Hematopoietic multipotent progenitor cell treated with erythropoietin and hydrocortisone succinate and interleukin-3 and kit ligand, for 15 days (in vitro differentiated cells): ENCODE data around the gene ADAMTSL3.

Source experiments
- DNase-seq: peaks from one replicate; pipeline ENCODE4 v3.0.0-alpha.2; 2015; ENCODE audit warnings: low spot score

The ADAMTSL3 gene

DNA sequence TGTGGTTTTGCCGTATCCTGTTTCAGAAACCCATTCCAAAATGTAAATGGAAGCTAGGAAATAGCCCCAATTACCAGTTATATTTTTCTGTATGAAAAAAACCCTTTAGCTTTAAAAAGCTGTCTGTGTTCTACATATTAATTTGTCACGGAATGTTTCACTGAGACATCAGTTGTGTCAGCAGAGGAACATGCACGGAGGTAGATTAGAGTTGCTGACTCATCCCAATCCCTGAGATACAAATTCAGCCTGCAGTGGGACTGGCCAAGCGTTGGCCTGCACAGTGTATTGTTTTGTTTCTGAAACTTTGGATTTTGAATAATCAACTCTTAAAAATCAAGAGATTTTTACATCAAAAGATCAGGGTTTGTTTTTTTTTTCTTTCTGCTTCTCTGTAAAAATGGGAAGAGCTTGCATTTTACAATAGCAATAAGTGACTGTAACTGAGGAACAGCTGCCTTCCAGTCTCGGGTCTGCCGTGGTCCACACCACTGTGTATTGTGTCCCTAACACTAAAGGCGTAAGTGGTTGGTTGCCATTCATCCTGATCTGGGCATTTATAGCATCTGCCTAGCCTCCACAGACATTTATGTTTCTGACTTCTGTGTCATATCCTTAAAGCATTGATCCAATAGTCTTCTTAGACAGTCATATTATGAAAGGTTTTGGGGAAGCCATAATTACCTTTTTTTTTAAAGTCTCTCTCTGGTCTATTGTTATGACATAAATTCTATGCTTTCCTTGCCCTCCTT, 218.1 kb downstream of the ADAMTSL3 start:
- DNase-seq: no peak

DNA sequence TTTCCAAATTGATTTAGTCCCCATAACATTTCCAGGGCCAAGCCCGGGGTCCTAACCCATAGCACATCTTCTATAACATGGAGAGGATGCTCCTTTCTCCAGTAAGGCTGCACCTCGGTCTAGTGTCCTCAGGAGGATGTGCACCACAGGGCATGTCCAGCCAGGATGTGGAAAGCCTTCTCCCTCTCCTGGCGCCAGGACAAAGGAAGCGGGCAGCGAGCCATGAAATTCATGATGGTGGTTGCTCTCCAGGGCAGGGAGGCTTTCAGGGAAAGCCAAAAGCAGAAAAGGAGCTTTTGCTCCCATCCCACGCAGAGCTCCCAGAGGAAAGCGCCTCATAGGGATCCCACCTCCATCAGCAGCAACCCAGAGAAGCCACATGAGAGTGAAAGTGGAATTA, 220.0 kb downstream of the ADAMTSL3 start:
- DNase-seq: no peak

DNA sequence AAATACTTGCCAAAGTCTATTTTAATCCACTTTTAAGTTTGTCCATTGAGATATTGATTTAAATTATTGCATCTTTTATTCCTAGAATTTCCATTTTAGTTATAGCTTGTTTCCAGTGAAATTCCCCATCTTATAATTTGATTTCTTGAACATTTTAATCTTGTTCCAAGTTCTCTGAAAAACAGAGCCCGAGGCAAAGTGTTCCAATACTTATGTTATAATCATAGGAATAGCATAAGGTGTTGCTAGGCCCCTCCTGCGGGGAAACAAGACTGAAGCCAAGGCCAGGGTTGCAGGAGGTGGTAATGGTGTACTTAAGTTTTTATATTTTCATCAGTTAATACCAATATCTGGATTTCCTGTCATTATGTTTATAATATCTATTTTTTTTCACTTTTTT, 226.6 kb downstream of the ADAMTSL3 start:
- DNase-seq: no peak

DNA sequence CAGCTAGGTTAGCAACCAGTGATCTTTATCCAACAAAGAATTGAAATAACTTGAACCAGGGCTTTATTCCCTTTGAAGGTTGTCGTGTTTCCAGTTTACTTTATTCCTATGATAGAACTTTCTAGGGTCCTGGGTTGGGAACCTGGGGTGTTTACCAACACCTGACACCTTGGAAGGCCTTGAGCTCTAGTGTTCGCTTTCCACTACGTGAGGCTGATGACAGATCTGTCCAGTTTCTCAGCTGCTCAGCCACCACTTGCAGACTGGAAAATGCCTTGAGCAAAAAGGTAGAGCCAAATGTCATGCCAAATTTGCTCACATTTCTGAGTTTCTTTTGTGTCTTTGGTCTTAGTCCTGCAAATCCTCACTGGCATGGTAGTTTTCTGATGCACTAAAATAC, 227.2 kb downstream of the ADAMTSL3 start:
- DNase-seq: no peak

DNA sequence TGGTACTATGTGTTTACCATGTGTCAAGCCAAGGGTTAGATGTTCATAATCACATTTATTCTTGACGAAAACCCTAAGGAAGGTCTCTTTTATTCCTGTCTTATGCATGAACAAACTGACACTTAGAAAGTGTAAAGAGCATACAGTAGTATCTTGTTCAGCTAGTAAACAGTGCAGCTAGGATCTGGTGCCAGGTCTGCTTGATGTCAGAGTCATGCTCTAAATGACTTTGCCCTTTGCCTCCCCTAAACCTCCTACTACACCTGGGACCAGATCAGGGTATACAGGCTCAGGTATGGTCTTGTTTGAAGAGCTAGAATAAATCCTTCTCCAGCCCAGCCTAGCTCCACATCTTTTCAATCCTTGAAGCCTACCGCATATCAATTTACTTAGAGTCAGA, 232.4 kb downstream of the ADAMTSL3 start:
- no peak for DNase-seq

DNA sequence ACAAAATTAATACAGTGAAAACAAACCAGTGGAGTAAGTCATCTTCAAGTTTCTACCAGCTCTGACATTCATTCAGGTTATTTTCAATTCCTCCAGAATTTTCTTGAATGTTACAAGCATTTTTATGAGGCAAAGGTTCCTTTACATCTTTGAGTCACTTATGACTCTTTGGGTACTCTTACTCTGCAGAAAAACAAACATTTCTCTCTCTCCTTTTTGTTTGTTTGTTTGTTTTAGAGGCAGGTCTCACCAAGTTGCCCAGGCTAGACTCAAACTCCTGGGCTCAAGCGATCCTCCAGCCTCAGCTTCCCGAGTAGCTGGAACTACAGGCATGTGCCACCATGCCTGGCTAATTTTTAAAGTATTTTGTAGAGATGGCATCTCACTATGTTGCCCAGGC, 233.5 kb downstream of the ADAMTSL3 start:
- no peak for DNase-seq

DNA sequence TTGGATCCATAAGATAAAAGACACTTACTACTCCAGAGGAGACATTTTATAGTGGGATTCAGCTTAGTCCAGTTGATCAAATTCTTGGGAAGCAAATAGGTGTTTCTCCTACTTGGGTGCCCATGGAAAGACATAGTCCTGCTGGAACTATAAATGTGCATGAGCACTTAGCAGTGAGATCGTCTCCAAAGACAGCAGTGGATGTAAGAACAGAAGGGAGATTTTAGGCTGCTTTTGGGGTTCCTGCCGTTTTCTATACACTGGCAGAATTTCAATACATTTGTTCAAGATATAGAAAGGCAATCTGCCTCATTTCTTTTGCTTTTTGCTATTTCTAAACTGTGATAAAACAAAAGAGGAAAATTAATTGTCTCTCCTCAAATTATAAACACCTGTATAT, 234.0 kb downstream of the ADAMTSL3 start:
- DNase-seq: no peak

DNA sequence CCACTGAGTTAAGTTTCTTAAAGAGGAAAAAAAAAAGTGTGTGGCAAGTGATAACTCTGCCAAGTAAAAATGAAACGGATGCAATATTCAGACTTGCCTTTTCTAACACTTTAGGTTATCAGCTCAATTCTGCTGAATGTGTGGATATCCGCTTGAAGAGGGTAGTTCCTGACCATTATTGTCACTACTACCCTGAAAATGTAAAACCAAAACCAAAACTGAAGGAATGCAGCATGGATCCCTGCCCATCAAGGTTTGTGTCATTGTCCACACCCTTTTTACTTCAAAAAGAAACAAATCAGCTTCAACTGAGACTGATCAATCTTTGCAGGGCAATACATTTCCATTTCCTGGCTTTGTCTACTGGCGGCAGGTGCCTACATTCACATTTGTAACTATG, 236.1 kb downstream of the ADAMTSL3 start:
- no peak for DNase-seq

DNA sequence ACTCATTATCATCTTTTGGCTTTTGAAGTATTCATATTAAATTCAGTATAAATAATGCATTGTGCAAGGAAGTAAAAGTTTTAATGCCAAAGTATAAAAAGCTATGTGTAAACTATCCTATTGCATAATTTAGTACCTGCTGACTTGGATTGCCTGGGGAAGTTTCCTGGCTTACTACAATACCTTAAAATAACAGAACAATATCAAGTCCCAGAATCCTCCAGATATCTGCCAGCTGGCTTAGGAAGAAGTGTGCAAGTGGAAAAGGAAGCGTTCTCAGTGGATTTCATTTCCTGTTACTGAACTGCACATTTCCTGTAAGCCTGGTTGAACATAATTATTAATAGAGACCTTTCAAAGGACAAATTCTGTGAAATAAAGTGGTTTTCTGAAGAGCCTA, 236.7 kb downstream of the ADAMTSL3 start:
- DNase-seq: no peak

DNA sequence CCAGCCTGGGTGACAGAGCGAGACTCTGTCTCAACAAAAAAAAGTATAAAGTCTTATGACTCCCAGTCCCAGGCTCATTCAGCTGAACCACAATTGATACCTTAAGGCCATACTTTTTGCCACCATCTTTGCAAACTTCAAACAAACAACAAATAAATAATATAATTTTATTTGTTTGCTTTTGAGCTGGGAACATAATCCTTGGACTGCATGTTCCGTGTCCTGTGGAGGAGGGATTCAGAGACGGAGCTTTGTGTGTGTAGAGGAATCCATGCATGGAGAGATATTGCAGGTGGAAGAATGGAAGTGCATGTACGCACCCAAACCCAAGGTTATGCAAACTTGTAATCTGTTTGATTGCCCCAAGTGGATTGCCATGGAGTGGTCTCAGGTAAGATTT, 238.6 kb downstream of the ADAMTSL3 start:
- no peak for DNase-seq

DNA sequence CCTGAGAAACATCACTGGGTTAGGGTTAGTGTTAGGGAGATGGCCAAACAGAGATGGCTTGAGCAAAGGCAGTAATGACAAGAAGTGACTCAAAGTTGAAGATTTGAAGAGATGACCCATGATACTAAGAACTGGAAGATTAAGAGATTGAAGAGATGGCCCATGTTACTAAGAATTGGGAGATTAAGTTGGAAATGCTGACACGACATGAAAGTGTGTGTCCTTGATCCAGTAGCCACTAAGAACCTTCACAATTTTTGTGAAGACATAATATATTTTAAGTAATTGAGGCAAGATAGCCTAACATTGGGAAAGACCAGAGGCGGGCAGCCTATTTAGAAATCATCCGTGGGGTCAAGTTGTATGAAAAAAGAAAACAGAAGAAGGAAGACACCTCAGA, 239.4 kb downstream of the ADAMTSL3 start:
- no peak for DNase-seq

DNA sequence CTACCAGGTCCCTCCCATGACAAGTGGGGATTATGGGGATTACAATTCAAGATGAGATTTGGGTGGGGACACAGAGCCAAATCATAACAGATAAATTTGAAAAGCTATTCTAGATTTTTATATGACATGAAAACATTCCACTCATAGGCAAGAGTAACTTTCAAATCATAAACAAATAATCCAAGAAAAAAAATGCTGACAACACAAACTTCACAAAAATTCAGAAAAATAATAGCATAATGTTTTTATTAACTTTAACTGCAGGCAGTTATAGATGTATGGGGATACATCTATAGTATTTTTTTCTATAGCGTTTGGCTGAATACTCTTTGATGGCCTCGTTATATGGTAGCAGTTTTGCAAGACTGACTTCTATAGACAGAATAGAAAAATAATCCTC, 243.1 kb downstream of the ADAMTSL3 start:
- DNase-seq: no peak

DNA sequence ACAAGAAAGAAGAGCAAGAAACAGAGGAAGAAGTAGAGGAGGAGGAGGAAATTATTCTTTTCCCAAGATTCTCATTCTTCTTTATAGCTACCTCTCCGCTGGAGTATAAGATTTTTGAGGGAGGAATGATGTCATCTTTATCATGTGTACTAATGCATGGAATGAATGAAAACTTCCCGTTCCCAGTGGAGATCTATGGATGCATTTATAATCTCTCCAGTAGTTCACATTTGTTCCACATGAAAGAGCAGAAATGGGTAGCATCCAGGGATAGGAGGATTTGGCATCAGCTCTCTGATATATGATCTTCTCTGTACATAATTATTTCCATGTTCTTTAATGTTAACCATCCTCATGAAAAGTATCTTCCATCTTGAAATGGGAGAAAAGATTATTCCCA, 244.4 kb downstream of the ADAMTSL3 start:
- DNase-seq: no peak

DNA sequence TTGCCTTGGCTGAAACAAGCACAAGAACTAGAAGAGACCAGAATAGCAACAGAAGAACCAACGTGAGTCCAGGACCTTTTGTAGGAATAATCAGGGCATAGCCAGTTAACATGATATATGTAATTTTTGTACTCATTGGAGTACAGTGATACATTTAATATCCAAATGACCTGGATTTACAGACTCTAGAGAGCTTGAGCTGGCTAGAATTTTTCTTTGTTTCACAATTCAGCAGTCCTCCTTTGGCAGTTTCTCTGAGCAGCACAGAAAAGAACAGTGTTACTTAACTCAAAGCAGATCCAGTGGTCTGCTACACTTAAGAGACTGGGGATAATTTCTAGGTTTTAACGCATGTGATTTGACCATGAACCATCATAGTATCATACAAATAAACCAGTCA, 245.7 kb downstream of the ADAMTSL3 start:
- DNase-seq: no peak

DNA sequence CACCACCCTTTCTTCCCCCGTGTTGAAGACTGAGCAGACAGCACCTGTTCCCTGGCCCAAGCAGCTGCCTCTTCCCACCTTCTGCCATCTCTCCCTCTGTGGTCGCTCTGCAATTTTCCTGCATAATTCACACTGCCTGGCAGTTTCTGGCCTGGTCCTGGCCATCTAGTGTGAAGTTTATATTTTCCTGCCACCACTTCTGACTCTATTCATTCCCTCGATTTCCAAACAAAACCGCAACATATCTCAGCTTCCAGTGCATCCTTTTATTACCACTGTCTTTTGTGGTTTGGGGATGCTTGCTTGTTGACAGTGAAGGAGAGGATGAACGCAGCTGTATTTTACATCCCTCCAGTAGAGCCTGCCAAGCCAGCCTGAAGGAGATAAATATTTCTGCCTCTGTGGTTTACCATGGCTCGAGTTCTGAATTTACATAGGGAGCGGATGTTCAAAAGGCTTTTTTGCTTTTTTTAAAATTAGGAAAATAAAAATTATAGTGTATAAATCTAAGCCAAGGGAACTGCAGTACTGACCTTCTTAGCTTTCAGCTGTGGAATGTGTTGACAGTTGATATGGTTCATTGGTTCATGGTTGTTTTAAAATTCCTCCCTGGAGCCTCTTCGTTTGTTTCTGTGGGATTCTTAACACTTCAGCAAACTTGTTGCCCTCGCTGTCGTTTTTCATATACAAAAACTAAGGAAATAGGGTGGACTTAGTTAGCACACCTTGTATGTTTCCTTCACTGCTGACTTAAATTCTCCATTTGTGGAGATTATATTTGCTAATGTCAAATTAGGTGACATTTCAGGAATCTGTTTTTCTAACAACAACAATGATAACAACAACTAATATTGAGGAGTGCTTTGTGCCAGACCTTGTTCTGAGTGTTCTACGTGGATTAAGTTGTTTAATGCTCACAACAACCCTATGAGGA, 250.5 kb downstream of the ADAMTSL3 start:
- DNase-seq: no peak

DNA sequence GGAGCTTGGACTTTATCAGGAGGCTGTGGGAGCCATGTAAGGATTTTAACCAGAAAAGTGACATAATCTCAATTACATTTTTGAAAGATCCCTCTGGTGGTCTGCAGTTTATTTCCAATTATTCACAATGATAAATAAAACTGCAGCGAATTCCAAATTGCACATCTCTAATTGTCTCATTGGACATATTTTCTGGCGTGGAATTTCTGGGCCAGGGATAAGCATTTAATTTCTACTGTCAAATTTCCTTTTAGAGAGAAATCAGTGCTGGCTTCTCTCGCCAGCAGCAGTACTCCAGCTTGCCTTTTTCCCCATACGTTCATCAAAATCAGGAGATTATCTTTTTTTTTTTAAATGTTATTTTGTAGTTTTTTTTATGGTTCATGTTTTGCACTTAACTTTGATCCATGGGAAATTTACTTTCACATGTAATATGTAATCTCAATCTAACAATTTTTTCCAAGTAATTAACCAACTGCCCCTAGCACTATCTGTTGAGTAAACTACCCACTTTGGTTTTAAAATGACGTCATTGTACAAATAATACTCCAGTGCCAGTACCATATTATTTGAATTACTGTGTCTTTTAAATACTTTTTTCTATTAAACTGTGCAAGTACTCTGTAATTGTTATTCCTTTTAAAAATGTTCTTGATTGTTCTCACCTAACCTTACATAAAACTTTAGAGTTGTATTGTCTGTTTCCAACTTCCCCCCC, 251.8 kb downstream of the ADAMTSL3 start:
- no peak for DNase-seq

DNA sequence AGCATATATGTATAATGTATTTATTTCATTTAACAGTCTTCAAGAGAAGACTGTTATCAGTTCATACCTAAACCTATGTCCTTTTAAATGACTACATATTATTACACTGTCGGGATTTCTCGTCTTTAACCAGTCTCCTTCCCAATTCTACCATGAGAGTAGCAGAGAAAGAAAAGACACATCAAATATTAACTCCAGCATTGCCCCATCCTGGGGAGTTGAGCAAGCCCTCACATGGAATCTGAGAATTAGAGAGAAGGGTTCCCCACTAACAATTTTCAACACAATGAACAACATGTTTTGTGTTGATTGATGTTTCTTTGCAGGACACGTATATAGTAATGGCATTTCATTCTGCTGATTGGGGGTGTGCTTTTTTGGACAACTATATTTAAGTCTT, 257.4 kb downstream of the ADAMTSL3 start:
- DNase-seq: no peak

DNA sequence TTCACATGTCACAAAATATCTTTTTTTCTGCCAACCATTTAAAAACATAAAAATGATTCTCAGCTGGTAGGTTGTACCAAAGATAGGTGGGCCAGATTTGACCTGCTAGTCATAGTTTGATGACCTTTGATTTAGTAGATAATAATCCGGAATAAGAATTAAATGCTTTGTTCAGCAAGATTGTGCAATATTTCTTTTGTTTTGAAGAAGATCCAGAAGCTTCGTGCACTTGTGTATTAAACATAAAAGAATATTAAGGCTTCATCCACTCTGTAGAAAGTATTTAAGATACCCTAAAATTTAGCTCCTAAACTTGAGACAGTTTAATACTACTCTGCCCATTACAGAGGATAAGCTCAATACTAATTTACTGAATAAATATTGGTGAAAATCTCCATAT, 258.4 kb downstream of the ADAMTSL3 start:
- DNase-seq: no peak

DNA sequence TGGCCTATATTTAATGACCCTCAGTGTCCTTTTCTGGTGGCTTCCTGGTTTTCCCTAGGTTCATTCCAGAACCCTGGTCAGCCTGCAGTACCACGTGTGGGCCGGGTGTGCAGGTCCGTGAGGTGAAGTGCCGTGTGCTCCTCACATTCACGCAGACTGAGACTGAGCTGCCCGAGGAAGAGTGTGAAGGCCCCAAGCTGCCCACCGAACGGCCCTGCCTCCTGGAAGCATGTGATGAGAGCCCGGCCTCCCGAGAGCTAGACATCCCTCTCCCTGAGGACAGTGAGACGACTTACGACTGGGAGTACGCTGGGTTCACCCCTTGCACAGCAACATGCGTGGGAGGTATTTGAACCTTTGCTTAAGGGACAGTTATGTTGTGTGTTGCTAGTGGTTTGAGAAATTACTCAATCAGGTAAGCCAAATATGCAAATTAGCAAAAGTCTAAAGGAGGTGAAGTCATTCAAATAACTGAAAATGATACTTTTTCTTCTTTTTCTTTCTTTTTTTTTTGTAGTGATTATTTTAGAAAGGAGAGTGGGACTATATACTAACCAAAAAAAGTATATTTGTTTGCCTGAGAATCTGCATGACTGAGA, 259.2 kb downstream of the ADAMTSL3 start:
- no peak for DNase-seq

DNA sequence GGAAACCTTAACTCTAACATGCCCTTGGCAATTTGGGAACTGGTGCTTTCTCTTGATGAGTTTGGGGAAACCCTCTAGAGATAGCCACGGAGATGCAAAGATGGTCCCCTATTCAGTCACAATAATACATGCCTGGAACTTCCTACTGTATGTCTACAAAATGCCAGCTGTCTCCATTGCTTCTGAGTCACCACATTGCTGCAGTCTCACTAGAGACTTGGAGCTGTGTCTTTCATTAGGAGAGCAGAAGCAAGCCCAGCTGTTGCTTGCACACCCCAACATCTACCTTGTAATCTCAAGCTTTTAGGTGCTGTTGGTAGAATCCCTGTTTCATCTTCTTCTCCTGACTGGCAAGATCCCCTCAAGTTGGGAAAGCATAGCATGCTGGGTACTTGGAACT, 261.0 kb downstream of the ADAMTSL3 start:
- DNase-seq: no peak

DNA sequence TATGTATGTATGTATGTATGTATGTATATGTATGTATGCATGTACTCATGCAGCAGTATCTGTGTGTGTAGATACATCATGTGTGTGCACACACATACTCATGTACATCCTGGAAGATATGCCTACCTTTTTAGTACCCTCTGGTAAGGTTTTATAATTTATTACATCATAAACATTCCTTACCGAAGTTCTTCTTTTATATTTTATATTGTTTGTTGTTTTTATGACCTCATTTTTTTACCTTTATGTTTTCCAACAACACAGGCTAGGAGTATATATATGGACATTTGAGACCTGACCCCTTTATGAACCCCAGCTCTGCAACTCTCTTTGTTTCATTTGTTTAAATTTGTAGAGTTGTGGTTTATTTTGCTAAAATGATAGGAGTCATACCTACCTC, 263.5 kb downstream of the ADAMTSL3 start:
- no peak for DNase-seq

DNA sequence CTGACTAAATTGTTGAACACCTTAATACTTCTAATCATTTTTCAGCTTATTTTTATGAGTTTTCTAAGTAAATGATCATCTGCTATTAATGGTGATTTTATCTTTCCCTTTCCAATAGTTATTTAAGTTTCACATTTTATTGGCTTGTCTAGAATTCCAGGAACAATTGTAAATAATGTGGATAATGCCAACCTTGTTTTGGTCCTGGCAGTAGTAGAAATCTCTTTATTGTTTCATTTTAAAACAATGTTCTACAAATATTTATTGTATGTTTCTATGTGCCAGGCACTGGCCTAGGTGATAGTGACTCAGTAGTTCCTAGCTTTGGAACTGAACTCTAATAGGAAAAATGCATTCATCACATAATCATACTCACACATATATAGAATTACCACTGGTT, 264.1 kb downstream of the ADAMTSL3 start:
- DNase-seq: no peak
